HepG2 (cell line): ENCODE data around the gene NCOA5. TPM values are rescaled to one million over a fixed set of nuclear protein-coding genes. Genes with fewer than 3 reads are reported as not detected.

Source experiments
- DNMT3B ChIP-seq: conservative IDR thresholded peaks from 2 replicates; pipeline ENCODE4 v1.6.1; 2016; ENCODE audit warnings: missing biosample characterization, control low read depth
- HOXA7 ChIP-seq: sonication (generic); formaldehyde crosslinking; IDR thresholded peaks from 2 replicates; pipeline ENCODE4 v1.8.1; 2022; ENCODE audit warnings: mild to moderate bottlenecking, missing genetic modification reagents, moderate library complexity
- KDM2A ChIP-seq: sonication (generic); formaldehyde crosslinking; IDR thresholded peaks from 2 replicates; pipeline ENCODE4 v1.4.0; 2020; ENCODE audit warnings: low read depth, missing genetic modification reagents, borderline replicate concordance
- KIAA2018 ChIP-seq: sonication (generic); formaldehyde crosslinking; IDR thresholded peaks from 2 replicates; pipeline ENCODE4 v1.5.0; 2020; ENCODE audit warnings: mild to moderate bottlenecking, missing genetic modification reagents, borderline replicate concordance
- NCOA5 ChIP-seq: sonication (generic); formaldehyde crosslinking; IDR thresholded peaks from 2 replicates; pipeline ENCODE4 v1.4.0; 2020; ENCODE audit warnings: missing genetic modification reagents
- REPIN1 ChIP-seq: sonication (generic); formaldehyde crosslinking; IDR thresholded peaks from 2 replicates; pipeline ENCODE4 v1.8.0; 2022; ENCODE audit warnings: missing genetic modification reagents, low read depth, mild to moderate bottlenecking, borderline replicate concordance
- SMC3 ChIP-seq: IDR thresholded peaks from 2 replicates; pipeline ENCODE4 v1.6.1; 2011; ENCODE audit warnings: low read length, improper control_type of control experiment
- THAP7 ChIP-seq: sonication (generic); formaldehyde crosslinking; IDR thresholded peaks from 2 replicates; pipeline ENCODE4 v1.8.1; 2023; ENCODE audit warnings: mild to moderate bottlenecking, missing genetic modification reagents
- THAP8 ChIP-seq: sonication (generic); formaldehyde crosslinking; IDR thresholded peaks from 2 replicates; pipeline ENCODE4 v1.5.1; 2020; ENCODE audit warnings: missing genetic modification reagents, mild to moderate bottlenecking, borderline replicate concordance
- ZBTB4 ChIP-seq: sonication (generic); formaldehyde crosslinking; IDR thresholded peaks from 2 replicates; pipeline ENCODE4 v1.4.0; 2020; ENCODE audit warnings: missing genetic modification reagents, mild to moderate bottlenecking, borderline replicate concordance
- ZKSCAN1 ChIP-seq: fragments of 150-350 bp; IDR thresholded peaks from 2 replicates; pipeline ENCODE4 v1.6.1; 2014; ENCODE audit warnings: low read length
- ZNF138 ChIP-seq: sonication (generic); formaldehyde crosslinking; IDR thresholded peaks from 2 replicates; pipeline ENCODE4 v1.5.0; 2020; ENCODE audit warnings: mild to moderate bottlenecking, low read depth, missing genetic modification reagents
- ZNF33B ChIP-seq: sonication (generic); formaldehyde crosslinking; IDR thresholded peaks from 2 replicates; pipeline ENCODE4 v1.5.1; 2020; ENCODE audit warnings: mild to moderate bottlenecking, missing genetic modification reagents
- ZNF354B ChIP-seq: sonication (generic); formaldehyde crosslinking; IDR thresholded peaks from 2 replicates; pipeline ENCODE4 v1.8.0; 2022; ENCODE audit warnings: mild to moderate bottlenecking, missing genetic modification reagents
- ZNF644 ChIP-seq: IDR thresholded peaks from 2 replicates; pipeline ENCODE4 v1.6.1; 2016; ENCODE audit warnings: low read depth
- ZNF850 ChIP-seq: sonication (generic); formaldehyde crosslinking; conservative IDR thresholded peaks from 2 replicates; pipeline ENCODE4 v1.9.0; 2021; ENCODE audit warnings: mild to moderate bottlenecking, missing genetic modification reagents
- polyA plus RNA-seq, 8 experiments: library from polyadenylated mRNA; depleted of rRNA in 3 of 8; stranded (reverse) in 7 of 8; unstranded in 1 of 8; fragments of >200 nt; fragmentation: Illumina TruSeq in 4 of 8; extraction: Trizol in 4 of 8; gene quantifications; 2 replicates each; pipeline versions ENCODE4 v1.2.1 to v1.2.3, GENCODE V29; 2011 to 2016; ENCODE audit warnings: low read depth in 4 of 8, missing spikeins in 1 of 8, mixed read lengths in 1 of 8; ENCODE audit not compliant: insufficient read depth in 1 of 8
- total RNA-seq, 5 experiments: library from RNA; depleted of rRNA; stranded (reverse); fragments of >200 nt; fragmentation: Illumina TruSeq; extraction: Trizol; gene quantifications; 2 replicates each; pipeline ENCODE4 v1.2.3, GENCODE V29; 2016; ENCODE audit warnings: low read depth in 1 of 5

The NCOA5 gene
- total and polyA plus RNA-seq, 2 of the 13 experiments (the other 11 are each of a cell fraction or from before 2014, with no cell fraction given), result 16.5 to 28.4 TPM

GRCh38 chr20:46014517-46015396, 75.0 kb downstream of the NCOA5 start (continued):
- TF ChIP-seq THAP7 (CRISPR knock-in tag) (no peak), ZKSCAN1 (no peak), ZNF354B (CRISPR knock-in tag) (no peak), ZNF138 (no peak), SMC3 (no peak), KIAA2018 (CRISPR knock-in tag) (no peak), ZBTB4 (CRISPR knock-in tag) (no peak), ZNF850 (CRISPR knock-in tag) (no peak), ZNF33B (CRISPR knock-in tag) (peak; percentile 9), DNMT3B (CRISPR knock-in tag) (no peak), ZNF644 (CRISPR knock-in tag) (peak; percentile 81), NCOA5 (CRISPR knock-in tag) (no peak), KDM2A (no peak), THAP8 (CRISPR knock-in tag) (no peak), REPIN1 (CRISPR knock-in tag) (no peak; the same call in 1 of the 2 replicates), HOXA7 (CRISPR knock-in tag) (no peak)
